GM08714 (cell line): Measurements from ENCODE around the gene SMAD6.

ENCODE experiments used
- H3K4me3 ChIP-seq: fragments of 200-500 bp; sonication (Bioruptor generic); 2 replicates; pipeline ENCODE4 v1.5.1; 2014; ENCODE audit warnings: mild to moderate bottlenecking, low read length, inconsistent platforms
- ZNF274 ChIP-seq: IDR thresholded peaks from 2 replicates; pipeline ENCODE4 v1.6.1; 2012; ENCODE audit warnings: mild to moderate bottlenecking, low read depth, low read length

The SMAD6 gene

DNA sequence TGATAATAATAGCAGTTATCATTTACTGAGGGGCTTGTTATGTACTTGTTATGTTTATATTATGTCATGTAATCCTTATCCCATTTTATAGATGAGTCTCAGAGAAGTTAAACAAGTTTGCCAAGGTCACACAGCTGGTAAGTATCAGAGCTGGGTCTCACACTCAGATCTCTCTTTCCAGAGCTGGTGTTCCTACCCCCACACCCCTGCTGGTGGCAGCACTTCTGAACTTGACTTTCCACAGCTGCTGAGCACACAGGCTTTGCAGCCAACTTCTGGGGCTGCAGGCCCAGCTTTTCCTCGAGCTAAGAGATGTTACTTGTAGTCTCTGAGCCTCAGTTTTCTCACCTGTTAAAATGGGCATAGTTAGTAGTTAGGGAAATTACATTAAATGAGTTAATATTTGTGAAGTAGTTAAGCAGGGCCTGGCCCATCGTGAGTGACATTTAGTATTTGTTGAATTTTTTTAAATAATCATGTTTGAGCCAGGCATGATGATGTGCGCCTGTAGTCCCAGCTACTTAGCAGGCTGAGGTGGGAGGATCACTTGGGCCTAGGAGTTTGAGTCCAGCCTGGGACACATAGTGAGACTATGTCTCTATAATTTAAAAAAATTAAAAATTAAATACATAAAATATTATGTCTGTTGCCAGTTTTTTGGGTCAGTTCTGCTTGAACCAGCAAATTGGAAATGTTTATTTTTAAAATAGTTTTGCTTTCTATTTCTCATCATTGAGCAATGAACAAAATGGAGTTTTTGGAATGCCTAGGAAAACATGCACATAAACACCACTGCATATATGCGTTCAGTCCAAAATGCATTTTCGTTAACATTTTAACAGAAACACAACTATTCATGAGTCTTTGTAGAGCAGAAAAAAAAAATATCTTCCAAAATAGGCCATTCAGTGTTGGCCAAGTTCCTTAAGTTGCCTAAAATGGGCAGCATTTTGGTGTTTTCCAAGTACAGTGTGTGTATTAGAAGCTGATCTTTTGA lies 87.3 kb downstream of the SMAD6 start:
- H3K4me3 ChIP-seq, result no peak overlapping the region
- no peak for TF ChIP-seq ZNF274

DNA sequence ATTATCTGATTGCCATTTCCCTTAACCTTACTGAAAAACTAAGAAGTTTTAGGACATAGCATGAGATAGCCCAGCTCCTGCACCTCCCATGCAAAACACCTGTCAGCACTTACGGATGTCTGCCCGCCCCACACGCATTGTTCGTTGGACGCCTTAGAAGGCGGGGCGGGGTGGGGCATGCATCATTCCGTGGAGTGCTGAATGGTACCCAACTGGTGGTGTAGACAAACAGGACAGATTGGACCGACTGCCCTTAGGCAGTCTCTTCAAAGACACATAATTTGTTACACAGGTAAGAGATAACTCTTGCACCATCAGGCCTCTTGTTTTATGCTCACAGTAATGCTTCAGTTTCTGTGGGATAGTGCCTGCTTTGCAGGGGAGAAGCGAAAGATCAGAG lies 93.8 kb downstream of the SMAD6 start:
- no peak for TF ChIP-seq ZNF274

DNA sequence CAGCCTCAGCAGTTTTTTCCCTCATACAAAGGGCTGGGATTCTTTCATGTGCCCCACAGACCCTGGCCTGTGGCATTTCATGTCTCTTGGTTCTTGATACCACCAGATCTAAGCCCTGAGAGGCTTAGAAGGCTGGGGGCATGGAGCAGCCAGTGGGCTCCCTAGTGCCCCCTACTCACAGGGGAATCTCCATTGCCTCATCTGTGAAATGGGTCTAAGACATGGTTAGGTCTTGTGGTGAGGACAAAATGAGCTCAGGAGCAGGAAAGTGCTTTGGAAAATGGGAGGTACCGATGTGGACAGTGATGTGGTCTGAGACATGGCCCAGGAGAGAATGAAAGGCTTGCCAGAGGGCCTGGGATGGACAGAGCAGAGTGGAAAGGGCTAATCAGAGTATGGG lies 94.3 kb downstream of the SMAD6 start:
- H3K4me3 ChIP-seq, result no peak overlapping the region
- no peak for TF ChIP-seq ZNF274

More for the DNA sequence above, 93.8 kb downstream of the SMAD6 start:
- no peak overlapping the region for H3K4me3 ChIP-seq

DNA sequence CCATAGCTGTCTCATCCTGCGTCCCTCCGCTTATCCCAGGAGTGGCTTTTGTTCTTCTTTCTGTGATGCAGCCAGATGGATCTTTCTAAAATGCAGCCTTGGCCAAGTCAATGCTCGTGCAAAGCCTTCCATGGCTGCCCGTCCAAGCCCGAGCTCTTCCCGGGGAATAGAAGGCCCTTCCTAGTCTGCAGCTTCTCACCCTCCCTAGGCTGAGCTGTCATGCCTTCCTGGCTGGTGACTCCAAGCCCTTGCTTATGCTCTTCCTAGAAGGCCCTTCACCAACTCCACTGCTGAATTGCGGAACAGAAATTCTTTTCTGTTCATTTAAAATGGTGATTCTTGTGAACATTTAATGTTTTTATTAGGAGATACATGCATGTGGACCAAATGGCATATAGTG lies 95.9 kb downstream of the SMAD6 start:
- no peak overlapping the region for H3K4me3 ChIP-seq
- TF ChIP-seq ZNF274, result no peak

DNA sequence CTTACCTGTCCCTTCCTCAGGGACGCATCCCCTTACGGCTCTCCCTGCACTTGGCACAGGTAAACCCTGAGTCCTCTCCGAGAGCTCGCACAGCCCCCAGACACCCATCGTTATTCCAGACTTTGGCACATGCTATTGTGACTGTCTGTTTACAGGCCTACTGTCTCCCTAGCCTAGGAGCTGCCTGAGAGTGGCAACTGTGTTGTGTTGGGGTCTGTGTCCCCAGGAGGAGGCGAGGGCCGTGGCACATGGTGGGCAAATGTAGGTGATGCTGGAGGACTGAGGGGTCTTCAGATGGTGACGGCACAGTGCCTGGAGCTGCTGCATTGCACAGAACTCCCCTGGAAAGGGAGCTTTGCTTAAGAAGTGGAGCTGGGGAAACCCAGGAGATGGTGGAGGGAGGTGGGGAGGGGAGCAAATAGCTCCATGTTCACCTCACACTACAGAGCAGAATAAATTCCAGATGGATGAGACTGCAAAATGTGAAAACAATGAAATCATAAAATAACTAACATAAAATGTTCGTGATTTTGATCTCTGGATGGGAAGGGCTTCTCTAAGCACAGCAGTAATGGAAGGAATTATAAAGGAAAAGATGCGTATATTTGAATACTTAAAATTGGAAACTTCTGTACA lies 96.5 kb downstream of the SMAD6 start:
- H3K4me3 ChIP-seq, result no peak overlapping the region
- TF ChIP-seq ZNF274, result no peak

DNA sequence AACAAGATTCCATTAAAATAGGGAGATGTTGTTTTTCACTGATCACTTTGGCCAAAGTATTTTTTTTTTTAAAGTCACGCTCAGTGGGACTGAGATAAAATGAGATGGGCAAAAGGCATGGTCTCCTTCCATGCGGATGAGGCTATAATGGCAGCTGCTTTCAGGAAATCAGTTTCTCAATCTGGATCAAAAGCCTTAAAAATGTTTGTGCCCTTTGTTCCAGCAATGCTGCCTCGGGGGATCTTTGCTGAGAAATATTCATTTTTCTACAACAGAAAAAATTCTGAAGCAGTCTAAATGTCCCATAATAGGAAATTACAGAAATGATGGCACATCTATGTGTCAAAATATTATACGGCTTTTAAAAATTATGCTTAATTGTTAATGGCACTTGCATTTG lies 97.2 kb downstream of the SMAD6 start:
- TF ChIP-seq ZNF274, result no peak

DNA sequence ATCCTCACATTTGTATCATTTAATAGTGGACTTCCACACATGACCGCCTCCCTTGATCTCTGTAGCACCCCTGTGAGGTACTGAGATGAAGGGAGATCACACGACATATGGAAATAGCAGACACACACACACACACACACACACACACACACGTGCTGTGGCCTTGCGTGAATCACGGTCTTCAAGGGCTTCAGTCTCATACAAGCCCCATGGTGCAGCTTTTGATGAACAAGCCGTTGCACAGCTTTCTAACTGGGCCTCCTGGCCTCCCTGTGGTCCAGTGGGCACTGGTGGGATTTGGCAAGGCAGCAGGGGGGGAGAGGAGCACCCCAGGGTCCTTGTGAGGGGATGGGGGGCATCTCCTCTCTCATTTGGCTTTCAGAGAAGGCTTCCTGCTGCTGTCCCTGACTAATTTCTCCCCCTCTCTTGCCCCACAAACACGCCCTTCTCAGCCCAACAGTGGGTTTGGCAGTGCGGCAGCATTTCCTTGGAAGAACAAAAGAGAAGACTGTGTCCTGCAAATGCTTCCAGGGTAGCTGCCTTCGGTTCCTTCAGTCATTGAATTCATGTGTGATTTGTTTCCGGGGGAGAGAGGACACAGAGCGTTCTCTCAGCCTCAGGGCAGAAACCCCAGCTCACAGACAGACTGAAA lies 98.7 kb downstream of the SMAD6 start:
- H3K4me3 ChIP-seq, result no peak overlapping the region
- TF ChIP-seq ZNF274, result no peak

More for the DNA sequence above, 97.2 kb downstream of the SMAD6 start:
- H3K4me3 ChIP-seq, result no peak overlapping the region

DNA sequence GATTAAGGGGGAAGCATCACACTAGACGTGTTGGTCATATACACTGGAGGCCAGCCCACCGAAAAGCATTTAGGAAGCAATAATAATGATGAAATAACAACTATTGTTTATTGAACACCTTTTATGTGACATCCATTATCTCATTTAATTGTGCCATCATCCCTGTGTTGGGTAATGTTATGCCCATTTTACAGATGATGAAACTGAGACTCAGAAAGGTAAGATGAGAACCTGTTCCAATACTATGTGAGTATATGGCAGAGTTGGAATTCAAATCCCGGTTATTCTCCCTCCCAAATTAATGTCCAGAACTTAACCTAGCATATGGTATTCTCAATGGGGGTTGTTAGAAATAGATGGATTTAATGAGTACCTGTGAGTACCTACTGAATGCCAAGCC lies 99.2 kb downstream of the SMAD6 start:
- TF ChIP-seq ZNF274, result no peak
- no peak overlapping the region for H3K4me3 ChIP-seq

DNA sequence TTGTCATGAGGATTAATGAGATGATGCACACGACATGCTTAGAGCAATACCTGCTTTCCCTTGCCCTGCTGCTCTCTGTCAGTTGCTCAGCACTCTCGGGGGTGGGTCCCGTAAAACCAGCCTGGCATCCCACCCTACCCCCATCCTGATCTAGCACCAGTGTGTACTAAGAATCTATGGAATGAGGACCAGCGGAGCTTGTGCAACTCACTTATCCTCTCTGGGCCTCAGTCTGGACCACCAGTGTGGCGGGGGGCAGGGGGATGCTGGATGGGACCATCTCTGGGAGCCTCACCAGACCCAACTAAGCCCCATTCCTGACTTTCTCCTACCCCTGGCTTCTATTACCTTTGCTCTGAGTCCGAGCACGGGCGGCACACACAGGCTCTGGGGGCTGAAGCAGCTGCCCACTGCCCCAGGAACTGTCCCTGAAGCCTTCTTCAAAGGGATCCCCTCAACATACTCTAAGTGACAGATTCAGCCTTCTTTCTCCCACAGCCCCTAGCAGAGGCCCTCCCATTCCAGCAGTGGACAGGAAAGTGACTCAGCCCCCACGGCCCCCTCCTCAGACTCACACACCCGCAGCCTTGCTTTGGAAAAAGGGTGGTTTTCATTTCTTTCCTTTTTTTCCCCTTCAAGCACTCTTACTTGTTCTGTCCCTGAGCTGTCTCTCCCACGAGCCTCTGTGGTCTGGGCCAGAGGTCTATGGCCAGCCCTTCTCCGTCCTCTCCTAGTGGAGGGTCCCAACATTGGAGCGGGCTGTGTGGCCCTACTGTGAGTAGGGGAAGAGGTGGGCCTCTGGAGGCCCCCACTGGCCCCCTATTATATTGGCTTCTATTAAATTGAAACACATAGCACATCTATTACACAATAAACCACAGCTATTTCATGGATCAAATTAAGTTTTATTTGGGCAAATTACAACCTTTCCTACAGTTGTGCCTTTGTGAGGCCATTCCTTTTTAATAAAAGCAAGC lies 100.3 kb downstream of the SMAD6 start:
- TF ChIP-seq ZNF274, result no peak

DNA sequence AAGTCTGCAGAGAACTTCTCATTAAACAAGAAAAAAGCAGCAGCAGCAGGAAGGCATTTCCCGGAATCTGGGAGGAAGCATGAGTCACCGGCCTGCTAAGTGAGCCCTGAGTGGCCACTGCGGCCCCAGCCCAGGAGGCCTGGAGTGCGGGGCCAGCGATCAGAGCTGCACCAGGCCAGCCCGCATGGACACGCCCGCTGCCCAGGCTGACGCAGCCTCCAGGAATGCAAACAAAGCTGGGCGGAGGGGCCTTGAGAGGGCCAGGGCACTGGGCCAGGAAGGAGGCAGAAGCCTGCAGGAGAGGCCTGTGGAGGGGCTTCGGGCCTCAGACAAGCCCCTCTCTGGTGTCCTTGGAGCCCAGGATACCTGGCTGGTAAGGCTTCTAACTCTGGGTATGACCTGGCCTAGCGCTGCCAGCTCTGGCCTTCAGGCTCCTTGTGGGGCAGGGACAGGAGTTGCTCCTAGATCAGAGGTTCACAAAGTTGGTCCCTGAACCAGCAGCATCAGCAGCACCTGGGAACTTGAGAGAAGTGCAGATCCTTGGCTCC lies 101.2 kb downstream of the SMAD6 start:
- no peak overlapping the region for H3K4me3 ChIP-seq
- TF ChIP-seq ZNF274, result no peak

More for the DNA sequence above, 100.3 kb downstream of the SMAD6 start:
- no peak overlapping the region for H3K4me3 ChIP-seq

DNA sequence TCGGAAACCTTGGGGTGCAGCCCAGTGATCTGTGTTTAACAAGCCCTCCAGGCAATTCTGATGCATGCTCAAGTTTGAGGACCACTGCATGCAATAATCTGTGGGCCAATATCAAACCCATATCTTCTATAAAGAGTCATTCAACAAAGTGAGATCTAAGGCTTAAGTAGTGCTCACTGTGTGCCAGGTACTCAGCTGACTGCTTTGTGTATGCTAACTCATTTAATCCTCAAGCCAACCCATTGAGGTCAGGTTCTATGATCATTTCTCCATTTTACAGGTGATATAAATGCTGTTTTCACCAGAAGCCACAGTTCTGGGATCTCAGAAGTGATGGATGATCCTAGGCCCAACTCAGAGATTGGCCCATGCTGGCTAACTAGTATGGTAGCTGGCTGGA lies 101.7 kb downstream of the SMAD6 start:
- no peak overlapping the region for H3K4me3 ChIP-seq
- no peak for TF ChIP-seq ZNF274

DNA sequence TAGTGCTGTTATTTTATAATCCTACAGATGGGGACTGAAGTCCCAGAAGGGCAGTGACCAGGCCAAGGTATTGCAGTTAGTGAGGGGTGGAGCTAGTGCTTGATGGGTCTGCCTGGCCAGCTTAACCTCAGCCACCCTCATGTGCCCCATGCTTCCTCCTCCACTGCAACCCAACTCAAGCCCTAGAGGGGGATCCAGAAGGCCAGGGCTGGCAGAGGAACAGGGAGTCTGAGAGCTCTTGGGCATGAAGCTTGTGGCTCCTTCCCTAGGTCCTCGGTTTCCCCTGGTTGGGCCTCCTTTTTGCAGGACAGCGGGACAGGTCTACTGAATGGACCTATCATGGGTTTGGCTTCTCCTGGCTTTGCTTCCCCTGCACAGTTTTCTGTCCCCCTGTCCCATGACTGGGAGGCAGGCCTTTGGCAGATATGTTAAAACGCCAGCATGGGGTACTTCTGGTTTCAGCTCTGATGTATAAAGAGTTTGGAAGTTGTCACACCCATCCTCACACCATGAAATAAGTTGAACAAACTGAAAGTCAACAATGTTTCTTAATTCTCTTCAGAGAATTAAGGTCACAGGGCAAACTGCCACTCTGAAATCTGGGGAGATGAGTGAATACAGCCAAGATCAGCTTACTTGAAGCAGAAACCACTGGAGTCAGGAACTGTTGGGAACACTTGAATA lies 103.3 kb downstream of the SMAD6 start:
- H3K4me3 ChIP-seq, result no peak overlapping the region
- TF ChIP-seq ZNF274, result no peak

DNA sequence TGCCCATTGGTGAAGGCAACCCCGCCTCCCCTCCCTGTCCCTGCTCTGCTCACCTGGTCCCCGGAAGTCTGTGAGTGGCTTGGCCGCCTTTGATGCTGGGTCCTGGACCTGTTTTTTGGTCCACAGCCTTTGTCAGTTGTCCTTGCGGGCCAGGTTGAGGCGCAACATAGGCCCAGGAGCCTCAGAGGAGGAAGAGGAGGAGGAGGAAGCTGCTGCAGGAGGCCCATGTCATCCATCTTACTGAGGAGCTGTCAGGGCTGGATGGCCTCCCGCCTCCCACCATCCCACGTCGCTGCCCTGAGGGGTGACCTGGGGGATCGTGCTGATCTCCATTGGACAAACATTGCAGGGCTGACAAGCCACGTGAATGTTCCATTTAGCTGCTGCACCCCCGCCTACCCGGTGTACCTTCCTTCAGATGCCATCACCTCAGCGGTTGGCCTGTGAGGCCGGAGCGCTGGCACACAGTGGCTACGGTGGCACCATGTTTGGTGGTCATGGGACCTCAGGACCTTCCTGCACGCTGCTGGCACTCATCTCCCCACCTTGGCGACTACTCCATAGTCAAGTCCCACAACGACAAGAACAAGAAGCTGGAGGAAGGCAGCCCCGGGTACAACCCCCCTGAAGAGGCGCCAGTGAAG lies 106.3 kb downstream of the SMAD6 start:
- TF ChIP-seq ZNF274, result no peak
- H3K4me3 ChIP-seq, result no peak overlapping the region
